ENCODE results near the gene KCNE2. TPM values are rescaled to one million over a fixed set of nuclear protein-coding genes. Genes with fewer than 3 reads are reported as not detected.

Gene KCNE2
- total RNA-seq, 3 donors from 2014 or later: 0.66 TPM; not detected in 2

GRCh38 chr21:34337741-34338140, 26.1 kb upstream of the KCNE2 start:
- Histone ChIP-seq H3K27ac (no peak overlapping the region), H3K36me3 (no peaks in the 10 kb centered on the region), H3K4me3 (no peak overlapping the region), H3K4me1 (no peaks in the 10 kb centered on the region), H3K9me3 (no peaks in the 10 kb centered on the region), H3K27me3 (no peaks in the 10 kb centered on the region)
- intact Hi-C loops (cut with DNase I; ENCODE audit: low total_unique reads): no loop called here
- DNase-seq (ENCODE audit: low spot score in 2 of 2): no peak
- TF ChIP-seq POLR2AphosphoS5 (IDR thresholded peaks at IDR 0.05) (no peak), CTCF (IDR thresholded peaks at IDR 0.05) (no peak)

GRCh38 chr21:34338226-34338625, 25.6 kb upstream of the KCNE2 start:
- H3K4me1 ChIP-seq: no peaks in the 10 kb centered on the region
- TF ChIP-seq POLR2AphosphoS5 (IDR thresholded peaks at IDR 0.05) (no peak), CTCF (IDR thresholded peaks at IDR 0.05) (no peak), POLR2A (IDR thresholded peaks at IDR 0.05) (no peak)
- H3K9me3 ChIP-seq: no peaks in the 10 kb centered on the region
- no peak overlapping the region for H3K27ac ChIP-seq
- intact Hi-C loops (cut with DNase I; ENCODE audit: low total_unique reads): no loop called here
- no peak overlapping the region for H3K4me3 ChIP-seq
- DNase-seq (ENCODE audit: low spot score in 2 of 2): no peak
- no peaks in the 10 kb centered on the region for H3K27me3 ChIP-seq
- H3K36me3 ChIP-seq: no peaks in the 10 kb centered on the region

- intact Hi-C loops (cut with DNase I; ENCODE audit: low total_unique reads): no loop called here
- Histone ChIP-seq H3K27me3 (no peaks in the 10 kb centered on the region), H3K36me3 (no peaks in the 10 kb centered on the region), H3K27ac (no peak overlapping the region), H3K9me3 (no peaks in the 10 kb centered on the region), H3K4me3 (no peak overlapping the region), H3K4me1 (no peaks in the 10 kb centered on the region)
- no peak for DNase-seq (ENCODE audit: low spot score in 2 of 2)
- no peak for TF ChIP-seq POLR2A (IDR thresholded peaks at IDR 0.05)
- TF ChIP-seq POLR2AphosphoS5 (IDR thresholded peaks at IDR 0.05): no peak
- TF ChIP-seq CTCF (IDR thresholded peaks at IDR 0.05): no peak
Measured at GRCh38 chr21:34340061-34340460, 23.7 kb upstream of the KCNE2 start.

GRCh38 chr21:34342476-34342875, 21.3 kb upstream of the KCNE2 start:
- Histone ChIP-seq H3K9me3 (no peaks in the 10 kb centered on the region), H3K27me3 (no peaks in the 10 kb centered on the region), H3K4me3 (no peak overlapping the region), H3K4me1 (no peaks in the 10 kb centered on the region), H3K27ac (no peak overlapping the region), H3K36me3 (no peaks in the 10 kb centered on the region)
- TF ChIP-seq CTCF (IDR thresholded peaks at IDR 0.05) (no peak), POLR2A (IDR thresholded peaks at IDR 0.05) (no peak), POLR2AphosphoS5 (IDR thresholded peaks at IDR 0.05) (no peak)
- DNase-seq (ENCODE audit: low spot score in 2 of 2): no peak
- intact Hi-C loops (cut with DNase I; ENCODE audit: low total_unique reads): no loop called here

- H3K4me1 ChIP-seq: no peaks in the 10 kb centered on the region
- DNase-seq (ENCODE audit: low spot score in 2 of 2): no peak
- intact Hi-C loops (cut with DNase I; ENCODE audit: low total_unique reads): no loop called here
Measured at GRCh38 chr21:34343347-34343746, 20.5 kb upstream of the KCNE2 start.

More at GRCh38 chr21:34343347-34343746, 20.5 kb upstream of the KCNE2 start:
- Histone ChIP-seq H3K36me3 (no peaks in the 10 kb centered on the region), H3K9me3 (no peaks in the 10 kb centered on the region), H3K4me3 (no peak overlapping the region), H3K27ac (no peak overlapping the region), H3K27me3 (no peaks in the 10 kb centered on the region)
- TF ChIP-seq POLR2A (IDR thresholded peaks at IDR 0.05): no peak
- TF ChIP-seq POLR2AphosphoS5 (IDR thresholded peaks at IDR 0.05): no peak
- TF ChIP-seq CTCF (IDR thresholded peaks at IDR 0.05): no peak

Measured in breast epithelium (tissue), 4 donors.